Measurements from ENCODE around the gene DDX54.
"Not testable (repeated sequence)": the region's sequence is repeated elsewhere in the genome, so short reads cannot be mapped to it uniquely, and the experiment has no call there.

DDX54 gene

GRCh38 chr12:113138826-113139225 is 46.5 kb downstream of the DDX54 start:
- FAIRE-seq = no peak

DNA sequence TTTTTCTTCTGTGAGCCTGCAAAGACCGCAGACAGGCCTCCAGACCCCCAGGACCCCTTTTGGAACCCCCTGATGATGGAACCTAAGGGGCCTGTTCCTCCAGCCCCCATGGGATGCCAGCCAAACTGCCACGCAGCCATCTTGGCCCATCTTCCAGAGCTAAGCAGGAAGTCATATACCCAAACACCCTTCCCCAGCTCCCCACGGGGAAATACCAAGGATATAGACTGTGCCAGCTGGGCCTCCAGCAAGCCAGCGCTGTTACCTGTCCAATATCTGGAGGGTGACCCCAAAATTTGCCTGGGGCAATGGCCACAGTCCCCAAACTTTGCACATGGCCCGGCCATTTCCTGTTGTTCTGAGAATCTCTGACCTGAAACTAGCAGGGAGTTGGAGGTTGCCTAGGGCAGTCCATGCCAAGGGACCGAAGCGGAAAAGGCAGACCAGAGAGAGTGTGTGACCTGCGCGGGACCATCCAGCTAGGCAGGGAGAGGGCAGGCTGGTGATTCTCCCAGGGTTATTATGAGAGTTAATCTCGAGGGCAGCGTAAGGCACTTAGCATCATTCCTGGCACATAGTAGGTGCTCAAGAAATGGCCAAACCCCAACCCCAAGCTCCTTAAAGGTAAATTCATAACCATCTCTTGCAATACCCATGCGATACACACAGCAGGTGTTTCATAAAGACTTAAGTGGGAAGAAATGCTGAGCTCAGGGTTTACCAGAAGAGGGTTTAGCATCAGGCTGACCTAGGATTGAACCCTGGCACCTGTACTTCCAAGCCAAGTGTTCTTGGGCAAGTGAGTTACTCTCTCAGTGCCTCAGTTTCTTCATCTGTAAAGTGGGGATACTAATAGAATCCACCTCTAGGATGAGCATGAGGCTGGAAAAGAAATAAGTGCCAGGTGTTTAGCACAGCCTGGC is 47.2 kb downstream of the DDX54 start:
- no peak for FAIRE-seq

- no peak for FAIRE-seq
Observed at GRCh38 chr12:113136990-113137511, 48.2 kb downstream of the DDX54 start.

- FAIRE-seq = no peak
Observed at GRCh38 chr12:113136128-113136989, 48.9 kb downstream of the DDX54 start.

DNA sequence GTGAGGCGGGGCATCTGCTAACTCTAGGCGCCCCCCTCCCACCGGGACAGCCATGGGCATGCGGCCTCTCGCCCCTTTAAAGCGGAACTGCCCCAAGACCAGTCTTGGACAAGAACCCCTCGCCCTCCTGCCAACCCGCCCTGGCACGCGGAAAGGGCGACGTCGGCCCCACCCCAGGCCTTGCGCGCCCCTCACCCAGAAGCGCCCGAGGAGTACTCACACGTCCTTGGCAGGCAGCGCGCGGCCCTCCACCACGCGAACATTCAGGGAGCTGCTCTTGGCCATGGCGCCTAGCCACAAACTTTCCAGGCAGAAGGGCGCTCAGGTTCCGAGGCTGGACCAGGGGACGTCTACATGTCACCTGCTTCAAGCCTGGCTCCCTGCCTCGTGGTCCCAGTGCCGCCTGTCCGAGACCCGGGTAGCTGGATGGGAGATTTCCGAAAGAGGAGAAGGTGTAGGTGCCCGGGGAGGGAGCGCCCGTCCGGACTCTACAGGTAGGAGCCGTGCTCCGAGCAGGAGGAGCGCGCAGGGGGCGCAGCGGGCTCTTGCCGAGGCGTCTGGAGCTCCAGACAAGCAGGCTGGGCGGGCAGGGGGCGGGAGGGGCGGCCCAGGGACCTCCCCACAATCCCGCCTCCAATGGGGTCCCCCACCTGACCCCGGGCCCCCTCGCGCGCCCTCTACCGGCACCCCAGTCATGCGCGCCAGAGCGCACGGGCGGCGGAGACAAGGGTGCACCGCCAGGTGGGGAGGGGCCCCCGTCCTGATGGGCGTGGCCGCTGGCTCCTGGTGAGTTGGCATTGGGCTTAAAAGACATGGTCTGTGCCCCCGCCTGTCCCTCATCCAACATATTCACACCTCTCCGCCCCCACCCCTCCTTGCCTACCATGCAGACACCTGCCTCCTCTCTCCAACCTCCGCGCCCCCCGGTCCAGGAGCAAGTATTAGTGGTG is 49.8 kb downstream of the DDX54 start, which contains the start of gene RASAL1:
RASAL1 (minus strand) TSS at position 584 of the 950 bp plus-strand sequence; CDS start at position 285, 299 bp downstream.
- no peak for FAIRE-seq

DNA sequence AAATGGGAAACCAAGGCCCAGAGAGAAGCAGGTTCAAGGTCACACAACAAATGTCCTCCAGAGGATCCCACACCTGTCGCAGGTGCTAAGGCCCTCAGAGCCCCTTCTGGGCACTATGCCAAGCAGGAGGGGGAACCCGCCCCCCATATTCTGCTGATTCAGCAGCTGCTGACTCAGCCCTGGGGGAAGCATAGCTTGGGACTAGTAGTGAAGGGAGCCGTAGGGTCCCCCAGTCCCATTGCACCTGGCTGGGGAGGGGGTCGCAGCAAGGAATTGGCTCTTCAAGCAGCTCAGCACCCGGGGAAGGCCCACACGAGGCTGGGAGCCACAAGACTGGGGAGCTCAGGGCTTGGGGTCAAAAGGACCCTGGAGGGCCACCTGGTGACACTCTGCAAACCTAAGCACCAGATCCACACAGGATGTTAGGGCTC is 50.7 kb downstream of the DDX54 start:
- FAIRE-seq = no peak

DNA sequence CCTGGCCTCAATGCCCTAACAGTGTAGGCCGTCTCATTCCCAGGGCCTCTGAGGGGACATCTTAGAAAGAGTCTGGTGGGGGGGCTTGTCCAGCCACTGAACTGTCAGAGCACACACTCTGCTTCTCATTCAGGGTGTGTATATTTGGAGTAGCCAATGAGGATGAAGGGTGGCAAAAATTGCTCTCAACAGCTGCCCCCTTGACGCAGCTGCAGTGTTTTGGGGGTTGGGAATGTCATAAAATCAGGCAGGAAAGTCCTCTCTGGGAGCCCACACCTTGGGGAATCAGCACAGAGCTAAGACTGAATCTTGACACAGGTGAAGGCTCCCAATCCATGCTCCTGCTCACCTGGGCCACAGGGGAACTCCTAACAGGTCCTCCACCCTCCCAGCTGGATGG is 51.2 kb downstream of the DDX54 start:
- no peak for FAIRE-seq

DNA sequence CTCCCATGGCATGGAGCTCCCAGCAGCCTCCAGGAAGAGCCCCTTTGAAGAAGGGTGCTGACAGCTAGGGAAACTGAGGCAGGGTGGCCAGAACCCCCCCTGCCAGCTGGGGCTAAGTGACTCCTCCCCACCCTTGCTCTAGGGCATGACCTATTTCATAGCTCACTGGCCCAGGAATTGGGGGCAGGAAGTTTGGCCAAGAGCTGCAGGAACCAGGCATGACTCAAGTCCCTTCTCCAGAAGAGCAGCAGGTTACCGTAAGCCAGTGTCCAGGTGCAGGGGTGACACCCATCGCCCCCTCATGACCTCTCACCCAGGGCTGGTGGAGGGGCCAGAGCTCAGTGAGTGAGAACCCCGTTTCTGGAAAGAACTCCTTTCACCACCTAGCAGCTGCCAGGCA is 51.6 kb downstream of the DDX54 start:
- FAIRE-seq = no peak

DNA sequence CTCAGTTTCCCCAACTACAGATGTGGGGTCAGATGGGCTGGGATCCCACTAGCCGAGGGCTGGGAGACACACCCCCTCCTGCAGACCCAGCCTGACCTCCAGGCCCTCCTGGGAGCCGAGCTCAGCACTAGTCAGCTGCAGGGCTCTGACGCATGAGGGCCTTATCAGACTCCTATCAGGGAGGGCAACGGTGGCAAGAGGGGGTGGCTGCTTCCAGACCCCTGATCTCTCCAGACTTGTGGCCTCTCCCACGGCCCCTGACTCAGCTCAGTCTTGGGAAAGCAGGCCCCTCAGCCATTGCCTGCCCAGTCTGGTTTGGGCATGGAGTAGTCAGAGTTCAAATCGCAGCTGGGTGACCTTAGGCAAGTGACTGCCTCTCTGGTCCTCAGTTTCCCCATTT is 52.2 kb downstream of the DDX54 start:
- FAIRE-seq = no peak

GRCh38 chr12:113131556-113131955 is 53.7 kb downstream of the DDX54 start:
- FAIRE-seq = no peak

DNA sequence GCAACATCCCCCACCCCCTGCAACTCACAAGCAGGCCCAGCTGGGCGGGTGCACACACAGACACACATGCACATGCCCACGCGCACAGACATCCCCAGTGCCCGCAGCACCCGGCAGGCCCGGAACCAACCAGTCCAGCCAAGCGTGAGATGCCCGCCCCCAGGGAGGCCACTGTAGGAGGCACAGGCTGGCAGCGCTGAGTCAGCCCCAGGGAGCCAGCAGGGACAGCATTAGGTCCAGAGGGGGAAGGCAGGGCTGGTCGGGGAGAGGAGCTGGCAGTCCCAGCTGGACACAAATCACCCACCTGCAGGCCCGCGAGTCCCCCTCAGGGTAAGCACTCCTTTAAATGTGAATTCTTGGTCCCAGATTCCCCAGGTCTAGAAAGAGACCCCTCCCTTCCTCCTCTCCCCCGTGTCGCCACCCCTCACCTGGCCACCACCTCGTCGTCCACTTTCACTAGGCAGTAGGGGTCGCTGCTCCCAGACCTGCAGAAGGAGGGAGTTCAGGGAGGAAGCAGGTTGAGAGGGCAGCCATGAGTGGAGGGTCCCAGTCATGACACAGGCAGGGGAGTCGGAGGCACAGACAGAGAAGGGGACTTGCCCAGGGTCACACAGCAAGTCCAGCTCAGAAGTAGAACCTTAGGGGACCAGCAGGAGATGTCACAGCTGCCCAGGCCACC is 54.7 kb downstream of the DDX54 start:
- FAIRE-seq = no peak

DNA sequence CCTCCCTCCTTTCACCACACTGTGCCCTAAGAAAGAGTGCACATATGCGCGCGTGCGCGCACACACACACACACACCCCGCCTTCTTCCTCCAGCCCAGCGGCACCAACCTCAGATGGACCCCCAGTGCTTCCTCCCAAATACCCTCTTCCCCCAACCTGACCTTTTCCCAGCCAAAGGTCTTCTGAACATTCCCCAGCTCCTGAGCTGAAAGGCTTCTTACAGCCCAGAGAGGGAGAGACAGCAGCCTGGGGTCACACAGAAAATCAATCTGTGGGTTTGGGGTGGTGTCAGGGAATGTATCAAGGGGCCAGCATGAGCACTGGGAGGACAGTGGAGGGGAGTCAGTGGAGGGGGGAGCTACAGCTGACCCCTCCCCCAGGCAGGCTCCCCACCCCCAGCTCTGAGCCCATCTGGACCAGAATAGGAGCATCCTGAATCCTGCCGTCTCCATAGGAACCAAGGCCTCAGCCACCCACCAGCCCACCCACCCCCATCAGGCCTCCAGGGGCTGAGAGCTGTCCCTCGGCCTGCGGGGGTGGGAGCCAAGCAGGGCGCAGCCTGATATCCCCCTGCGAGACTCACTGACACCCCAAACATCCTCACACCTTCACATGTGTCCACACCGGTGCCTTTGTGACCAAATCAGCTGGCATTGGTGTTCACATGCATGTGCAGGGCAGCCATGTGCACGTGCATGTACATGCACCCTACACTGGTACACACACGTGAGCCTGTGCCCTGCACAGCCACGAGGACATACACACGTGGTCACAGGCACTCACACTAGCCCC is 55.4 kb downstream of the DDX54 start:
- FAIRE-seq = no peak

DNA sequence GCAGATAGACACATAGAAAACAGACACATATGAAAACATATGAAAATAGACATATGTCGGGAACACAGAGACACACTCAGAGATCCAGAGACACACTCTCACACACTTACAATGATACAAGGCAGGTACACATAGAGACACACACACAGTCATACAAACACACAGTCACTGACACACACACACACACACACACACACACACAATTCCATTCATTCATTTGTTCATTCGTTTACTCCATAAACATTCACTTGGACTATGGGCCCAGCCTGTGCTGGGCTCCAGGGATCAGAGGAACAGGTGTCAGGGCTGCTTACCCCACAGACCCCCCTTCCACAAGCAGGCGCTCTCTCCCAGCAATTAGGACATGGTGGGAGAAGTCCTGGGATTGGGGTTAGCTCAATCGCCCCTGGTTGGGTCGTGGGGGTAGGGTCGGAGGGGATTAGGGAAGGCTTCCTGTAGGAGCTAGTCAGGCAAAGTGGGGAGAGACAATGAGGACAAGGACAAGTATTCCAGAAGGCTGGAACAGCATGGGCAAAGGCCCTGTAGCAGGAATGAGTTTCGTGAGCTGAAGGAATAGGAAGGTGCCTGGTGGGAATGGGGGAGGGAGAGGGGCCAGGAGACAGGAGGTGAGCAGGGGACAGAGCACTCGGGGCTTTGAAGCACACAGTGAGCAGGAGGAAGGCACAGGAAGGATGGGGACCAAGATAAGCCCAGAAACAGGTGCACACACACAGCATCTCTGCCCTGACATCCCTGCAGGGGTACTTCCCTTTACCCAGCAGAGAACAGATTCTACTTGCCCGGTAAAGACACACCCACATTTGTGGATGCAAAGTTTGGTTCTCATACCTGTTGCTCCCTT is 56.2 kb downstream of the DDX54 start:
- FAIRE-seq = no peak

DNA sequence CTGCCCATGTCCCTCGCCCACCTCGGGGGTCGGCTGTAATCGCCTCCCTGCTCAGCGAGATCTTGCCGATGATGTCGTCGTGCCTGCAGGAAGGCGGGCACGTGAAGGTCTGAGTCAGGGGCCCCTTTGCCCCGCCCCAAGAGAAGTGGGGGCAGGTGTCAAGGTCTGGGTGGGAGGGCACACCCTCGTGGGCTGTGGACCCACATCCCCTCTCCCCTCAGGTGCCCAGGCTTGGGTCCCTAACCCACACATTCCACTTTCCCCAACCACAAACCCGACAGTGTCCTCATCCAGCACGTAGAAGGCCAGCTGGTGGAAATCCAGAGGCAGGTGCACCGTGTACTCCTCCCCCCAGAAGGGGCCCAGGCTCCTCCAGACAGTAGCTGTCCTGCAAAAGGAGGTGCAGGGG is 57.5 kb downstream of the DDX54 start:
- FAIRE-seq = no peak

DNA sequence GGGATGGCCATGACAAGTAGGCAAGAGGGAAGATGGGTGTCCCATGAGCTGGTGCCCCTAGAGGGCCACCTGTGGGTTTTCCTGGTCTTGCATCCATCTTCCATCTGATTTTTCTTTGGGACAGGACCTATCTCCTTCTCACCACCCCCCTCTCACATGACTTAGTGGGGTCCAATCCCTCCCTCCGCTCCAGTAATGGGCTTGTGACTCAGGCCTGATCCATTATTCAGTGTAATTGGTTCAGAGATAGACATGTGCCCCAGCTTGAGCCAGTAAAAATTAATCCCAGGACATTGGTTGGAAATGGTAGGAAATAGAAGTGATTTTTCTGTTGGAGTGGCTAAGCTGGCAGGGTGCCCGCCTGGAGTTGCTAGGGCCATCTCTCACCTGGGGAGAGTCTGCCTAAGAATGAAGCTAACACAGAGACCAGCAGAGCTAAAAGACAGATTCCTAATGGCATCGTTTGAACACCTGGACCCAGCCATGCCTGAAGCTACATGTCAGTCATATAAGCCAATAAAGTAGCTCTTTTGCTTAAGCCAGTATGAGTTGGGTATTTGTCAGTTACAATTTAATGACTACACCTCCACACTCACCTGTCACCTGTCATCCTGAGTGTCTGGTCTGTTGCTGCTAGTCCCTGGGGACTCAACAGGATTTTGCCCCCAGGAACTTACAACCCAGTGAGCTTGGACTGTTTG is 64.5 kb downstream of the DDX54 start:
- no peak for FAIRE-seq

DNA sequence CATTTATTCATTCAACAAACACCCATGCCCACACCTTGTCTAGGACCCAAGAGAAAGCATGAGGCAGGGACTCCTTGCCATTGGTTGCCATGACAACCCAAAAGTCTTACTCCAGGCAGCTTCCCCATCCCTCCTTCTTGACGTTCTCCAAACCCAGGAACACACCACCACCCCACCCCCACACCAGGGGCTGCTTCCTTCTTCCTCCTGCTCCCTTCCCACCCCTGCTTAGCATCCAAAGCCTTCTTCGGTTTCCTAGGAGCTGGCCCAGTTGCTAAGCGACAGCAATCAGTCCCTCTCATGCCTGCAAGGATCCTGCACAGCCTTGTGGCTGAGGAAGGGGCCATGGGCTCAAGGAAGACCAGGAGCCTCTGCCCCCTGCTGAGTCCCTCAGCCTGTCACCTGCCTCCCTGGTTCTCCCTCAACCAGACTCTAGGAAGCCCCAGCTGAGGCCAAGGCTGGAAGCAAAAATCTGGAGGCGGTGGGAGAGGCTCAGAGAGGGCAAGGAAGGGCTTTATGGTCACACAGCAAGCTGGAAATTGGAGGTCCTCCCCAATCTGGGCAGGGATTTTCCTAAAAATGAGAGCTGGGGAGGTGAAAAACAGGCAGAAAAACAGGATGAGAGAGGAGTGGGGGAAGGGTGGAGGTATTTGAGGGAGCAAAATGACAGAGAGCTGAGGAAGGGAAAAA is 65.2 kb downstream of the DDX54 start:
- no peak for FAIRE-seq

- no peak for FAIRE-seq
Observed at GRCh38 chr12:113118142-113118541, 67.1 kb downstream of the DDX54 start.

- not testable (repeated sequence) for FAIRE-seq
Observed at GRCh38 chr12:113117684-113118083, 67.6 kb downstream of the DDX54 start.

Measured in TTC549 (cell line).